ENCODE data around the gene LARP1B.
"Not testable (repeated sequence)": the region's sequence is repeated elsewhere in the genome, so short reads cannot be mapped to it uniquely, and the experiment has no call there.

LARP1B gene

DNA sequence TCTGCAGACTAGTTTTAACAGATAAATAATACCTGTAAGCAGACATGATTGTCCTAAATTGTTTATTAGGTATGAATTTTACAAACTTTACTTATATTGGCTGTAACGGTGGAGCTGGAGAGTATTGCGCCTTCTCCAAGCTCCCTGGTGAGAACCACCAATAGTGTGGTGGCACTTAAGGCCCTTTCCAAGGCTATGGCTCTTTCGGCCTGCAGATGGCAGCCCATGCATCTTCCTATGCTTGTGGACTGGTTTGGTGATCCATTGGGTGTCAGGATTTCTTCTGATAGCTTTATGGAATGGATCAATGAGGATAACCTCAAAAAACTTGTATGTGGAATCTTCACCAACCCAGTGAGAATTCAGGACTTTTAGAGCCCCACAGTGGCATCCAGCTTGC is 7.8 kb downstream of the LARP1B start:
- no peak overlapping the region for H3K4me3 Mint-ChIP-seq
- H3K27ac Mint-ChIP-seq = no peak overlapping the region
- H3K27me3 Mint-ChIP-seq = no peaks in the 10 kb centered on the region
- H3K4me1 Mint-ChIP-seq = peaks cover 7% of the 10 kb centered on the region
- H3K36me3 Mint-ChIP-seq = no peaks in the 10 kb centered on the region
- H3K9me3 Mint-ChIP-seq = no peaks in the 10 kb centered on the region
- no peak for ATAC-seq

DNA sequence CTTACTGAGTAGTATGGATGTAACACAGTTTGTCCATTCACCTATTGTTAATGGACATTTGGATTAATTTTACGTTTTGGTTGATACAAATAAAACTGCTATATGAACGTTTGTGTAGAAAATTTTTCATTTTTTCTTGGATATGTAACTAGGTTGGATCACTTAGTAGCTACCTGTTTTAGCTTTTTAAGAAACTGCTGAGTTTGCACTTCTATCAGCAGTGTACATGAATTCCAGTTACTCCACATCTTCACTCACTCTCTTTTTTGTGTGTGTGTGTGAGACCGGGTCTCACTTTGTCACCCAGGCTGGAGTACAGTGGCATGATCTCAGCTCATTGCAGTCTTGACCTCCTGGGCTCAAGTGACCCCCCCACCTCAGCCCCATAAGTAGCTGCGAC is 15.4 kb downstream of the LARP1B start:
- no peak overlapping the region for H3K27ac Mint-ChIP-seq
- no peak overlapping the region for H3K4me3 Mint-ChIP-seq
- no peaks in the 10 kb centered on the region for H3K27me3 Mint-ChIP-seq
- no peaks in the 10 kb centered on the region for H3K9me3 Mint-ChIP-seq
- H3K4me1 Mint-ChIP-seq = no peaks in the 10 kb centered on the region
- no peak for ATAC-seq
- H3K36me3 Mint-ChIP-seq = peaks cover 36% of the 10 kb centered on the region

DNA sequence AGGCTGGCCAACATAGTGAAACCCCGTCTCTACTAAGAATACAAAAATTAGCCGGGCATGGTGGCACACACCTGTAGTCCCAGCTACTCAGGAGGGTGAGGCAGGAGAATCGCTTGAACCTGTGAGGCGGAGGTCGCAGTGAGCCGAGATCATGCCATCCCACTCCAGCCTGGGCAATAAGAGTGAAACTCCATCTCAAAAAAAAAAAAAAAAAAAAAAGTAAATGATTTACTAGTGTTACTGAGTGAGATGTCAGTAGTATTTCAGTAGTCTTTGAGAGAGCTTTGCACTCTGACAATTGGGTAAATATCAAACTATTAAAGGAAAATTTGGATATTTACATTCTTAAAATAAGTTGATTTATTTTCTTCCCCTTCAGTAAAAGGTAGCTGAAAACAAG is 34.2 kb downstream of the LARP1B start:
- not testable (repeated sequence) for H3K9me3 Mint-ChIP-seq, H3K4me1 Mint-ChIP-seq, H3K27me3 Mint-ChIP-seq, H3K27ac Mint-ChIP-seq, ATAC-seq, H3K4me3 Mint-ChIP-seq
- peaks cover 60% of the 10 kb centered on the region for H3K36me3 Mint-ChIP-seq

DNA sequence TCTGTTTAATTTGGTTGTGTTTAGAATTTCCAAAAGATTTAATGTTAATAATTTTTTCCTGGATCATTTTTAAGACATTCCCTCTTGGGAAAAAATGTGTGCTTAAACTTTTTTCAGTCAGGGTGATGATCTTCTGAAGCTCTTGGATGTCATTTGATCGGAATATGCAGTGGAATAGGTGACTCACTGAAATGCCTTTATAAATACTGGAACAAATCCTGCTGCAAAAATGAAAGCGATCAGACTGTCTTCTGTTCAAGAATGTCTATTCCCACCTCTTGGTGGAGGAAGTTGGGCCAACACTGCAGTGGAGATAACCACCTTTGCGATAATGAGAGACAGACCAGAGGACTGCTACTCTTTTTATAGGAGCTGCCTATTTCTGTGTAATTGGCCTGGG is 46.7 kb downstream of the LARP1B start:
- H3K27me3 Mint-ChIP-seq = no peaks in the 10 kb centered on the region

DNA sequence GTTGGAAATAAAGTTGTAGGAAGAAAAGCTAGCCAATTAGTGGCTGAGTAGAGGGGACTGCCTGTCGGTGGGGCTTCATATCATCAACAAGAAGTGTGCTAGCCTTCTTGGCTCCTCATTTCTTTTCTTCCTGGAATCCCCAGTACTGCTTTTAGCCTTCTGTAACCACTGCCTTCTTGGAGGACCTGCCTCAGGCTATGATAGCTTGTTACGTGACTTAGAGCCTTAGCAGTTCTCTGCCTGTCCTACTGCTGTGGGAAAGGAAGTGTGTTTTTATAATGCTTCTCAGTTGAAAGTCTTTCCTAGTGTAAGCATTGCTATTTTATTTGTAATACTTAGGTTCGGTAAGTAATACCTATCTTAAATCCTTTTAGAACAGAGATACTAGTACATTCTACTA is 61.9 kb downstream of the LARP1B start:
- Mint-ChIP-seq H3K9me3 (peaks cover 3% of the 10 kb centered on the region), H3K36me3 (peaks cover 72% of the 10 kb centered on the region), H3K27me3 (no peaks in the 10 kb centered on the region), H3K4me1 (no peaks in the 10 kb centered on the region), H3K4me3 (no peak overlapping the region), H3K27ac (no peak overlapping the region)
- no peak for ATAC-seq

More for the DNA sequence above, 46.7 kb downstream of the LARP1B start:
- Mint-ChIP-seq H3K36me3 (peaks cover 28% of the 10 kb centered on the region), H3K9me3 (no peaks in the 10 kb centered on the region), H3K4me1 (no peaks in the 10 kb centered on the region), H3K27ac (no peak overlapping the region), H3K4me3 (no peak overlapping the region)
- no peak for ATAC-seq

DNA sequence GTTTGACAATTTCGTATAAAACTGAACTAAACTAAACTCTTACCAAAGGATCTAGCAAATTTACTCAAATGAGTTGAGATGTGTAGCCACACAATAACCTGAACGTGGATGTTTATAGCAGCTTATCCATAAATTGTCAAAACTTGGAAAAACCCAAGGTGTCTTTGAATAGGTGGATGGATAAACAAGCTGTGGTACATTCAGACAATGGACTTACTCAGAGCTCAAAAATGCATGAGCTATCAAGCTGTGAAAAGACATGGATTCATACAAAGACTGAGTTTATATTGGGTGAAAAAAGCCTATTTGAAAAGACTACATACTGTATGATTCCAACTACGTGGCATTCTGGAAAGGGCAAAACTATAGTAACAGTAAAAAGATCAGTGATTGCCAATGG is 69.5 kb downstream of the LARP1B start:
- Mint-ChIP-seq H3K4me3 (no peak overlapping the region), H3K36me3 (peaks cover 22% of the 10 kb centered on the region), H3K27ac (no peak overlapping the region), H3K9me3 (peaks cover 6% of the 10 kb centered on the region), H3K4me1 (no peaks in the 10 kb centered on the region), H3K27me3 (no peaks in the 10 kb centered on the region)
- no peak for ATAC-seq

DNA sequence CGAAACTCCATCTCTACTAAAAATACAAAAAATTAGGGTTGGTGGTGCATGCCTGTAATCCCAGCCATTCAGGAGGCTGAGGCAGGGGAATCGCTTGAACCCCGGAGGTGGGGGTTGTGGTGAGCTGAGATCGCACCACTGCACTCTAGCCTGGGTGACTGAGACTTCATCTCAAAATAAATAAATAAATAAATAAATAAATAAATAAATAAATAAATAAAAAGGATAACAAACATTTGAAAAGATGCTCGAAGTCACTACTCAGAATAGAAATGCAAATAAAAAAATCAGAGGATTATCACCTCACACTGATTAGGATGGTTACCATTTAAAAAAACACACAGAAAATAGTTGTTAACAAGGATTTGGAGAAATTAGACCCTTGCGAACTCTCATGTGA is 73.8 kb downstream of the LARP1B start:
- peaks cover 9% of the 10 kb centered on the region for H3K36me3 Mint-ChIP-seq
- no peaks in the 10 kb centered on the region for H3K4me1 Mint-ChIP-seq
- peaks cover 6% of the 10 kb centered on the region for H3K9me3 Mint-ChIP-seq
- no peak overlapping the region for H3K27ac Mint-ChIP-seq
- no peak overlapping the region for H3K4me3 Mint-ChIP-seq
- ATAC-seq = no peak
- no peaks in the 10 kb centered on the region for H3K27me3 Mint-ChIP-seq

DNA sequence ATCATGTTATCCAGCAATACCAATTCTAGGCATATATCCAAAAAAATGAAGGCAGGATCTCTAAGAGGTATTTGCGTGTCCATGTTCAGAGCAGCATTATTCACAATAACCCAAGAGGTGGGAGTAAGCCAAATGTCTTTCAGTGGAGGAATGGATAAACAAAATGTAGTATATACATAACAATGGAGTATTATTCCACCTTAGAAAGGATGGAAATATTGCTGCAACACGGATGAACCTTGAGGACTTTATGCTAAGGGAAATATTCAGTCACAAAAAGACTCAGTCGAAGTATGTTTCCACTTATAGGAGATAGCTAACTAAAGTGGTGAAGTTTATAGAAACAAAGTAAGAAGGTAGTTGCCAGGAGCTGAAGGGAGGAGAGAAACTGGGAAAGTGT is 74.3 kb downstream of the LARP1B start:
- Mint-ChIP-seq H3K4me3 (no peak overlapping the region), H3K4me1 (no peaks in the 10 kb centered on the region), H3K27ac (no peak overlapping the region), H3K9me3 (peaks cover 6% of the 10 kb centered on the region), H3K36me3 (peaks cover 9% of the 10 kb centered on the region), H3K27me3 (no peaks in the 10 kb centered on the region)
- no peak for ATAC-seq

DNA sequence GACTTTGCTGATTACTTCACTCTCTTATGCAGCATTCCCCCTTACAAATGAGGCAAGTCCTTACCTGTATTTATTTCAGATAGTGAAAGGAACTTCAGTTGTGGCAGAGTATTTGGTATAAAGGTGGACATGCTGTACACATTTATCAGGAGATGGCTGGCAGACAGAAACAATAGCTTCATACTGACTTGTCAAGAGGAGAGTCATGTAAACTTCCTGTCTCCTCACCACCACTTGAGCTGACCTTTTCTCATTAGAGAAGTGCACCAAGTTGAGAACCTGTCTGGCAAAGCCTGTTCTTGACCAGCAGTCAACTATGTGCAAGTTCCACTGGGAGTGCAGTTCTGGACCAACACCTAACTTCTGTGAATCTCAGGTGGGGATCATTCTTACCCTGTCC is 80.8 kb downstream of the LARP1B start:
- Mint-ChIP-seq H3K36me3 (peaks cover 36% of the 10 kb centered on the region), H3K27me3 (no peaks in the 10 kb centered on the region), H3K27ac (no peak overlapping the region), H3K9me3 (peaks cover 9% of the 10 kb centered on the region), H3K4me1 (no peaks in the 10 kb centered on the region), H3K4me3 (no peak overlapping the region)
- ATAC-seq = no peak

DNA sequence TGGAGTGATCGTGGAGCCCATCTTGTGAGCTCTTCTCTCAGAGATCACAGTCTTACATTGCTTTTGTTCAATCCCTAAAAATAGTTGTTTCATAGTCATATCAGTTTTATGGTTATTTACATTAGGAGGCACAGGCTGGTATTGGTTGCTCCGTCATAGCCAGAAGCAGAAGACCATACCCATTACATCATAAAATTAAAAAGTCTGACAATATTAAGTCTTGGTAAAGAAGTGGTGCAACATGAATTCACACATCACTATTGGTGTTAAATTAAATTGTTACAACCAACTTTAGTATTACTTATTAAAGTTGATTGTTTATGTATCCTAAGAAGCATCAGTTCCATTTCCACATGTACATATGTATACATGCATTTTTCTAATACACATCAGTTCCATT is 84.6 kb downstream of the LARP1B start:
- no peak for ATAC-seq
- Mint-ChIP-seq H3K4me1 (no peaks in the 10 kb centered on the region), H3K27me3 (no peaks in the 10 kb centered on the region), H3K36me3 (peaks cover 36% of the 10 kb centered on the region), H3K9me3 (peaks cover 9% of the 10 kb centered on the region), H3K4me3 (no peak overlapping the region), H3K27ac (no peak overlapping the region)

DNA sequence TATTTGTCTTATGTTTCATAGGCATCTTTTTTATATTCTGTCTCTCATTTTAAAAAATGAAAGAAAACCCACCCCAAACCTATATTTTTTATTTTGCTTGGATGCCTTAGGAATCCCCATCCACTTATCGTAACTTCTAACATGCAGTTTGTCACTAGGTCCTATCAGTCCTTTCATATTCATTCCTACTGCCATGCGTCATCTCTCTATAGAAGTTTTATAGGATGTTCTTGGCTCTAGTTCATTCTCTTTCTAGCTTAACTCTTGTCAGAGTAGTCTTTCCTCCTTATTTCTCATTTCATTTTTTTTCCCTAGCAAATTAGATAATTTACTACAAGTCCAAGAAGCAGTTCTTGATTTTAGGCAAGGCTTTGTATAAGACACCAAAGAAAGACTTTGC is 92.7 kb downstream of the LARP1B start:
- ATAC-seq = no peak
- no peak overlapping the region for H3K27ac Mint-ChIP-seq
- H3K4me3 Mint-ChIP-seq = no peak overlapping the region
- peaks cover 8% of the 10 kb centered on the region for H3K9me3 Mint-ChIP-seq
- H3K4me1 Mint-ChIP-seq = no peaks in the 10 kb centered on the region
- H3K27me3 Mint-ChIP-seq = no peaks in the 10 kb centered on the region
- H3K36me3 Mint-ChIP-seq = peaks cover 28% of the 10 kb centered on the region

DNA sequence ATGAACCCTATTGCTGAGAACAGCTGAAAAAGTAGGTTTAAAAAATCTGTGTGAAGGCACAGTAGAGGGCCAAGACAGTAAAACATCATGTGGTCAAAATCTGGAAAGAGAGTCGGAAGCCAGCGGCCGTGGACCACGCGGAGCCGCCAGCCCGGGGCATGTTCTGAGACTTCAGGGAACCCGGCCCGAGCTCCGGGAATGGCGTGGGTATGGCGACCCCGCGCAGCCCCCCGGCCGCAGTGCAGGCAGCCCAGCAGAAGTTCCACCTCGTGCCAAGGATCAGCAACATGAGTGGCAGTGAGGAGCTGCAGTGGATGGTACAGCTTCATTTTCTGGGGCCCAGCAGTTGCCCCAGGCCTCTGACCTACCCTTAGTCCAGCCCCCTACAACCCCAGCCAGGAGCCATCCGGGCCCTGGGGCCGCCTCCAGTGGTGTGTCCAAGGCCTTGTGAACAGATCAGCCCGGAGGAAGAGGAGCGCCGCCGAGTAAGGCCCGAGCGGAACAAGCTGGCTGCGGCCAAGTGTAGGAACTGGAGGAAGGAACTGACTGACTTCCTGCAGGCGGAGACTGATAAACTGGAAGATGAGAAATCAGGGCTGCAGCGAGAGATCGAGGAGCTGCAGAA is 94.2 kb downstream of the LARP1B start:
- H3K4me3 Mint-ChIP-seq = no peak overlapping the region
- H3K27ac Mint-ChIP-seq = no peak overlapping the region
- no peaks in the 10 kb centered on the region for H3K27me3 Mint-ChIP-seq
- H3K4me1 Mint-ChIP-seq = no peaks in the 10 kb centered on the region
- peaks cover 28% of the 10 kb centered on the region for H3K36me3 Mint-ChIP-seq
- no peak for ATAC-seq
- peaks cover 8% of the 10 kb centered on the region for H3K9me3 Mint-ChIP-seq

DNA sequence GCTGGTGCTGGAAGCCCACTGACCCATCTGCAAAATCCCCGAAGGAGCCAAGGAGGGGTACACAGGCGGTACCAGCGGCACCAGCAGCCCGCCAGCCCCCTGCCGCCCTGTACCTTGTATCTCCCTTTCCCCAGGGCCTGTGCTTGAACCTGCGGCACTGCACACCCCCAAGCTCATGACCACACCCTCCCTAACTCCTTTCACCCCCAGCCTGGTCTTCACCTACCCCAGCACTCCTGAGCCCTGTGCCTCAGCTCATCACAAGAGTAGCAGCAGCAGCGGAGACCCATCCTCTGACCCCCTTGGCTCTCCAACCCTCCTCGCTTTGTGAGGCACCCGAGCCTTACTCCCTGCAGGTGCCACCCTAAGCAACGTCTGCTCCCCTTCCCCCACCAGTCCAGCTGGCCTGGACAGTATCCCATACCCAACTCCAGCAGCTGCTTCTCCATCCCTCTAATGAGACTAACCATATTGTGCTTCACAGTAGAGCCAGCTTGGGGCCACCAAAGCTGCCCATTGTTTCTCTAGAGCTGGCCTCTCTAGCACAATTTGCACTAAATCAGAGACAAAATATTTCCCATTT is 94.9 kb downstream of the LARP1B start:
- peaks cover 28% of the 10 kb centered on the region for H3K36me3 Mint-ChIP-seq
- peaks cover 8% of the 10 kb centered on the region for H3K9me3 Mint-ChIP-seq
- no peak for ATAC-seq
- no peak overlapping the region for H3K27ac Mint-ChIP-seq
- no peaks in the 10 kb centered on the region for H3K4me1 Mint-ChIP-seq
- no peak overlapping the region for H3K4me3 Mint-ChIP-seq
- H3K27me3 Mint-ChIP-seq = no peaks in the 10 kb centered on the region

DNA sequence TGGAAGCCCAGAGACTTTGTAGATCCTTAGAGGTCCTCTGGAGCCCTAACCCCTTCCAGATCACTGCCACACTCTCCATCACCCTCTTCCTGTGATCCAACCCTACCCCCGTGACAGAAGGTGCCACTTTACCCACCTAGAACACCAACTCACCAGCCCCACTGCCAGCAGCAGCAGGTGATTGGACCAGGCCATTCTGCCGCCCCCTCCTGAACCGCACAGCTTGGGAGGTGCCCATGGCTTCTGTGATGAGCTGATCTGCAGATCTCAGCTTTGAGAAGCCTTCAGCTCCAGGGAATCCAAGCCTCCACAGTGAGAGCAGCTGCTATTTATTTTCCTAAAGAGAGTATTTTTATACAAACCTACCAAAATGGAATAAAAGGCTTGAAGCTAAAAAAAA is 95.4 kb downstream of the LARP1B start:
- H3K4me1 Mint-ChIP-seq, H3K27me3 Mint-ChIP-seq, H3K27ac Mint-ChIP-seq, H3K9me3 Mint-ChIP-seq, H3K4me3 Mint-ChIP-seq, ATAC-seq: not testable (repeated sequence)
- peaks cover 28% of the 10 kb centered on the region for H3K36me3 Mint-ChIP-seq

DNA sequence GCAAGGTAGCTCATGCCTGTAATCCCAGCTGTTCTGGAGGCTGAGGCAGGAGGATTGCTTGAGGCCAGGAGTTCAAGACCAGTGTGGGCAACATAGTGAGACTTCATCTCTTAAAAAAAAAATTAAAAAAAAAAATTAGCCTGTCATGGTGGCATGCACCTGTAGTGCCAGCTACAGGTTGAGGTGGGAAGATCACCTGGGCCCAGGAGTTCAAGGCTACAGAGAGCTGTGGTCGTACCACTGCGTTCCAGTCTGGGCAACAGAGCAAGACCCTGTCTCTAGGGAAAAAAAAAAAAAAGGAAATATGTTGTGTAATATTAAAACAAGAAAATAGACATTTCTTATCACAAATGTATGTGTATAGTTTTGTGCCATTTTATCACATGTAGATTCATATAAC is 97.8 kb downstream of the LARP1B start:
- peaks cover 8% of the 10 kb centered on the region for H3K9me3 Mint-ChIP-seq
- H3K27me3 Mint-ChIP-seq = no peaks in the 10 kb centered on the region
- no peak overlapping the region for H3K27ac Mint-ChIP-seq
- H3K36me3 Mint-ChIP-seq = peaks cover 28% of the 10 kb centered on the region
- H3K4me1 Mint-ChIP-seq = no peaks in the 10 kb centered on the region
- no peak overlapping the region for H3K4me3 Mint-ChIP-seq
- no peak for ATAC-seq

DNA sequence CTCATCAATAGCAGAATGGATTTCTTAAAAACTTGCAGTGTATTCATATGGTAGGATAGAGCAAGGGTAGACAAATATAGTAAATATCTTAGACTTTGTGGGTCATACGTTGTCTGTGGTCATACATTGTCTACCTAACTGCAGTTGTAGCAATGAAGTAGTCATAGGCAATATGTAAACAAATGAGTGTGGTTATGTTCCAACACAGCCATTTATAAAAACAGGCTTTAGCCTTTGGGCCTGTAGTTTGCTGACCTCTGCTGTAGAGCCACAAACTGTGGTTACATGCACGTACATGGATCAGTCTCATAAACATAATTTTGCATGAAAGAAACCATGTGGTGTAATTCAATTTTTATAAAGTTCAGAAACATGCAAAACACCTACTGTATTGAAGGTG is 98.9 kb downstream of the LARP1B start:
- Mint-ChIP-seq H3K4me1 (no peaks in the 10 kb centered on the region), H3K36me3 (peaks cover 28% of the 10 kb centered on the region), H3K4me3 (no peak overlapping the region)

More for the DNA sequence above, 98.9 kb downstream of the LARP1B start:
- peaks cover 8% of the 10 kb centered on the region for H3K9me3 Mint-ChIP-seq
- H3K27me3 Mint-ChIP-seq = no peaks in the 10 kb centered on the region
- no peak overlapping the region for H3K27ac Mint-ChIP-seq
- no peak for ATAC-seq
